K562 (cell line): Measurements from ENCODE around the gene EXOC3L1. TPM values are rescaled to one million over a fixed set of nuclear protein-coding genes. Genes with fewer than 3 reads are reported as not detected.

Experiments
- ATAC-seq: fragments of 200-7000 bp; cut with Tn5 transposase; 3 replicates; pipeline ENCODE4 v1.9.1; 2020; ENCODE audit warnings: moderate library complexity
- BruUV-seq: library from RNA; stranded (reverse); fragments of 400-500 nt; replicated peaks from 2 replicates; lab custom pipeline; 2021; lab: Mats Ljungman, UMichigan
- CTCF ChIA-PET: fragments of 300-600 bp; formaldehyde crosslinking; extraction: SDS; loops from one replicate; lab custom pipeline; 2021; ENCODE audit warnings: low intra/inter-chr PET ratio; lab: Yijun Ruan, JAX
- POLR2A ChIA-PET: fragments of 300-600, 350-650 bp; sonication (Branson Sonifier 250); formaldehyde crosslinking; extraction: SDS; loops from one replicate; lab custom pipeline; 2021; ENCODE audit warnings: antibody characterized with exemption, inconsistent platforms; lab: Yijun Ruan, JAX
- DNase-seq, 4 experiments: peaks; one replicate each; pipeline versions ENCODE4 v3.0.0 to v3.0.0-alpha.2; 2011 to 2018; ENCODE audit warnings: low spot score in 3 of 4, mixed read lengths in 3 of 4; ENCODE audit errors: extremely low read depth in 1 of 4
- FAIRE-seq: peaks from 2 replicates; lab custom pipeline; 2011; peaks lifted over from hg19 to GRCh38; lab: Jason Lieb, UNC
- H2AFZ ChIP-seq: 2 replicates; pipeline ENCODE4 v1.6.0; 2011; ENCODE audit warnings: low read depth, low read length, control low read depth, inconsistent platforms
- H3K27ac ChIP-seq: fragments of 200-600 bp; 3 replicates; pipeline ENCODE4 v1.8.0; 2011; ENCODE audit warnings: low read depth, mild to moderate bottlenecking, control low read depth, inconsistent platforms, low read length, moderate library complexity, mixed read lengths; ENCODE audit errors: extremely low read depth
- H3K27me3 ChIP-seq, 2 experiments: fragments of 300-600 bp in 1 of 2; 2 replicates in 1 of 2; 3 replicates in 1 of 2; pipeline versions ENCODE4 v1.6.0 to v1.8.0; 2011; ENCODE audit warnings: inconsistent platforms in 2 of 2, low read length in 2 of 2, mild to moderate bottlenecking in 1 of 2, mixed read lengths in 1 of 2, moderate library complexity in 1 of 2; ENCODE audit not compliant: control insufficient read depth in 2 of 2, insufficient read depth in 2 of 2
- H3K36me3 ChIP-seq: fragments of 300-600 bp; 3 replicates; pipeline ENCODE4 v1.8.0; 2011; ENCODE audit warnings: mild to moderate bottlenecking, low read length, inconsistent platforms; ENCODE audit not compliant: control insufficient read depth, insufficient read depth
- H3K4me1 ChIP-seq, 2 experiments: fragments of 200-600 bp in 1 of 2; replicated peaks in 1 of 2; 2 replicates in 1 of 2; 3 replicates in 1 of 2; pipeline versions ENCODE4 v1.5.1 to v1.8.0; 2011; ENCODE audit warnings: inconsistent platforms in 2 of 2, low read length in 2 of 2, mild to moderate bottlenecking in 1 of 2, mixed read lengths in 1 of 2, moderate library complexity in 1 of 2; ENCODE audit not compliant: control insufficient read depth in 2 of 2, insufficient read depth in 2 of 2
- H3K4me2 ChIP-seq: 2 replicates; pipeline ENCODE4 v1.6.1; 2011; ENCODE audit warnings: low read length, control low read depth, inconsistent platforms, mixed read lengths; ENCODE audit not compliant: insufficient read depth
- H3K4me3 ChIP-seq: fragments of 200-600 bp; sonication (generic), shearing (Covaris generic); 2 replicates; pipeline ENCODE4 v1.5.1; 2016; ENCODE audit warnings: control low read depth, inconsistent platforms
- H3K79me2 ChIP-seq: fragments of 200-600 bp; 3 replicates; pipeline ENCODE4 v1.8.0; 2011; ENCODE audit warnings: low read length, inconsistent platforms; ENCODE audit not compliant: control insufficient read depth, insufficient read depth
- H3K9ac ChIP-seq, 2 experiments: 2 replicates each; pipeline versions ENCODE4 v1.6.0 to v1.6.1; 2011; ENCODE audit warnings: low read depth in 2 of 2, low read length in 2 of 2, control low read depth in 1 of 2, inconsistent platforms in 1 of 2, mild to moderate bottlenecking in 1 of 2, mixed read lengths in 1 of 2; ENCODE audit not compliant: insufficient read depth in 1 of 2
- H3K9me1 ChIP-seq: one replicate; pipeline ENCODE4 v1.6.0; 2011; ENCODE audit warnings: inconsistent platforms, mild to moderate bottlenecking, low read length, moderate library complexity; ENCODE audit not compliant: control insufficient read depth, insufficient read depth
- H3K9me3 ChIP-seq: replicated peaks from 2 replicates; pipeline ENCODE4 v1.5.1; 2011; ENCODE audit warnings: low read depth, low read length, inconsistent platforms; ENCODE audit not compliant: control insufficient read depth, insufficient read depth
- H4K20me1 ChIP-seq: replicated peaks from 2 replicates; pipeline ENCODE4 v1.6.1; 2011; ENCODE audit warnings: low read length, inconsistent platforms, mixed read lengths; ENCODE audit not compliant: control insufficient read depth, insufficient read depth
- BRF1 ChIP-seq: IDR thresholded peaks from 3 replicates; pipeline ENCODE4 v1.6.1; 2011; ENCODE audit warnings: borderline replicate concordance, mild to moderate bottlenecking; ENCODE audit not compliant: insufficient read length; ENCODE audit errors: extremely low read depth
- COPS2 ChIP-seq: fragments of 450-650 bp; conservative IDR thresholded peaks from 2 replicates; pipeline ENCODE4 v1.6.1; 2016; ENCODE audit warnings: mild to moderate bottlenecking, moderate library complexity
- EGR1 ChIP-seq: fragments of 450-650 bp; conservative IDR thresholded peaks from 2 replicates; pipeline ENCODE4 v1.6.1; 2017; ENCODE audit warnings: mild to moderate bottlenecking
- EHMT2 ChIP-seq: fragments of 450-650 bp; IDR thresholded peaks from 2 replicates; pipeline ENCODE4 v1.6.1; 2018; ENCODE audit warnings: antibody characterized with exemption
- FOXA1 ChIP-seq: fragments of 450-650 bp; IDR thresholded peaks from 2 replicates; pipeline ENCODE4 v1.6.1; 2016; ENCODE audit warnings: mild to moderate bottlenecking, borderline replicate concordance
- JUNB ChIP-seq: fragments of 450-650 bp; formaldehyde crosslinking; conservative IDR thresholded peaks from 2 replicates; pipeline ENCODE4 v1.4.0; 2020; ENCODE audit warnings: mild to moderate bottlenecking
- JUND ChIP-seq, 2 experiments: IDR thresholded peaks; 2 replicates in 1 of 2; 3 replicates in 1 of 2; pipeline ENCODE4 v1.6.1; 2011; ENCODE audit warnings: borderline replicate concordance in 2 of 2, low read depth in 2 of 2, low read length in 2 of 2, improper control_type of control experiment in 1 of 2, missing biosample characterization in 1 of 2, missing genetic modification characterization in 1 of 2, missing genetic modification reagents in 1 of 2
- MAX ChIP-seq: sonication (generic); formaldehyde crosslinking; IDR thresholded peaks from 2 replicates; pipeline ENCODE4 v1.9.0; 2022; ENCODE audit warnings: mild to moderate bottlenecking, missing genetic modification reagents
- NR2C1 ChIP-seq, 2 experiments: fragments of 450-650 bp; IDR thresholded peaks; 2 replicates each; pipeline ENCODE4 v1.6.1; 2017; ENCODE audit warnings: mild to moderate bottlenecking in 2 of 2, antibody characterized with exemption in 1 of 2, inconsistent platforms in 1 of 2, missing compliant biosample characterization in 1 of 2, missing genetic modification characterization in 1 of 2
- PRPF4 ChIP-seq: fragments of 200-400 bp; formaldehyde crosslinking; IDR thresholded peaks from one replicate; pipeline ENCODE4 v1.6.1; 2017; ENCODE audit warnings: low read length, low read depth, mild to moderate bottlenecking; ENCODE audit not compliant: insufficient read depth, poor library complexity, severe bottlenecking
- RBM39 ChIP-seq: fragments of 200-400 bp; formaldehyde crosslinking; optimal IDR thresholded peaks from 2 replicates; pipeline ENCODE3; 2018; ENCODE audit warnings: low read depth, low read length
- SIX5 ChIP-seq, 2 experiments: IDR thresholded peaks; 2 replicates each; pipeline ENCODE4 v1.6.1; 2011; ENCODE audit warnings: low read length in 2 of 2, borderline replicate concordance in 1 of 2, low read depth in 1 of 2, mild to moderate bottlenecking in 1 of 2, moderate library complexity in 1 of 2; ENCODE audit not compliant: insufficient read depth in 1 of 2
- SRSF9 ChIP-seq: fragments of 200-400 bp; formaldehyde crosslinking; IDR thresholded peaks from 2 replicates; pipeline ENCODE4 v1.6.1; 2017; ENCODE audit warnings: low read depth, low read length, borderline replicate concordance
- TEAD4 ChIP-seq, 2 experiments: sonication (generic) in 1 of 2; formaldehyde crosslinking in 1 of 2; IDR thresholded peaks; 2 replicates each; pipeline versions ENCODE4 v1.6.1 to v1.8.0; 2012 to 2022; ENCODE audit warnings: borderline replicate concordance in 1 of 2, inconsistent platforms in 1 of 2, low read length in 1 of 2, mild to moderate bottlenecking in 1 of 2, missing genetic modification reagents in 1 of 2
- TRIM24 ChIP-seq, 2 experiments: fragments of 450-650 bp; IDR thresholded peaks; 2 replicates each; pipeline ENCODE4 v1.6.1; 2016
- XRCC5 ChIP-seq: fragments of 200-400 bp; formaldehyde crosslinking; IDR thresholded peaks from 2 replicates; pipeline ENCODE4 v1.6.1; 2017; ENCODE audit warnings: low read depth, mild to moderate bottlenecking, low read length
- ZNF140 ChIP-seq: fragments of 250-450 bp; sonication (Bioruptor Pico); IDR thresholded peaks from 2 replicates; pipeline ENCODE4 v1.8.0; 2021; ENCODE audit warnings: moderate library complexity, mild to moderate bottlenecking, inconsistent platforms
- ZNF280B ChIP-seq: fragments of 250-450 bp; sonication (Bioruptor Pico); IDR thresholded peaks from 2 replicates; pipeline ENCODE4 v1.5.1; 2021; ENCODE audit warnings: mild to moderate bottlenecking
- WGBS: fragments of 100-300 bp; shearing (Covaris generic); methylation state at CpG from one replicate; pipeline ENCODE4 v1.1.6; 2016; ENCODE audit warnings: low coverage, mixed read lengths; ENCODE audit not compliant: insufficient coverage; ENCODE audit errors: missing lambda C conversion rate; 5-methylcytosine and 5-hydroxymethylcytosine counted together
- in situ Hi-C: fragments of 300-500 bp; cut with MboI; formaldehyde crosslinking; loops from 4 replicates; pipeline ENCODE4 v1.15.0; 2018; ENCODE audit warnings: inconsistent platforms, mixed read lengths
- intact Hi-C: fragments of 100-400 bp; cut with micrococcal nuclease; formaldehyde crosslinking; loops from 2 replicates; pipeline ENCODE4 v1.14.2; 2022
- polyA plus RNA-seq, 8 experiments: library from polyadenylated mRNA; depleted of rRNA in 4 of 8; stranded (reverse) in 5 of 8; unstranded in 3 of 8; fragments of >200 nt; fragmentation: Nextera tagmentation in 2 of 8; fragmentation: Illumina TruSeq in 1 of 8; extraction: Ambion mirVana in 2 of 8; extraction: Trizol in 1 of 8; gene quantifications; 2 replicates each; pipeline versions ENCODE4 v1.2.1 to v1.2.3, GENCODE V29; 2011 to 2014; ENCODE audit warnings: inconsistent platforms in 1 of 8, missing spikeins in 1 of 8
- total RNA-seq, 7 experiments: library from RNA; depleted of rRNA in 6 of 7; stranded (reverse); fragments of >200 nt in 6 of 7; fragmentation: Illumina TruSeq in 2 of 7; extraction: Trizol in 2 of 7; gene quantifications; 2 replicates each; pipeline versions ENCODE4 v1.2.1 to v1.2.3, GENCODE V29; 2011 to 2021; ENCODE audit warnings: low replicate concordance in 1 of 7

The EXOC3L1 gene
- total and polyA plus RNA-seq, 9 of the 15 experiments (the other 6 are each of a cell fraction or from before 2014, with no cell fraction given): 0.08 TPM; not detected in 8

- peaks cover 30% of the 10 kb centered on the region for H3K36me3 ChIP-seq
- H2AFZ ChIP-seq: peak overlapping the region; percentile 88
- H3K9me3 ChIP-seq: no peaks in the 10 kb centered on the region
- H3K9ac ChIP-seq: peak overlapping the region; percentile 19 to 24; a peak in 1 of 4 replicates
- H4K20me1 ChIP-seq: 0 out of 2 replicates have a peak, but pooled peaks cover 2% of the 10 kb centered on the region
- intact Hi-C loops (loop anchor here (5.0 kb wide), 1 partner anchor 37 kb away; the partner anchor contains the start of gene TMEM208), in situ Hi-C loops (no loop called here)
- H3K4me3 ChIP-seq: no peak overlapping the region
- peaks cover 39 to 71% of the 10 kb centered on the region in 2 experiments for H3K4me1 ChIP-seq
- ATAC-seq (peak; percentile 26), DNase-seq (peak in 1 of 4 experiments; percentile 73), FAIRE-seq (peak; percentile 85)
- CTCF ChIA-PET: no interaction called here
- peak overlapping the region; percentile 97 for H3K4me2 ChIP-seq
- POLR2A ChIA-PET: interaction anchor here (0.6 to 1.1 kb wide), 6 partner anchors 30 to 172 kb away, joined by 3 to 4 read pairs (median 4); partner anchors contain the start of genes FBXL8, TMEM208 and TRADD
- peaks cover 42% of the 10 kb centered on the region for H3K79me2 ChIP-seq
- H3K27ac ChIP-seq: peak overlapping the region; percentile 11; the same call in 1 of the 3 replicates
- no peaks in the 10 kb centered on the region for H3K9me1 ChIP-seq
- no peaks in the 10 kb centered on the region for H3K27me3 ChIP-seq
- 38% methylated on average over 13 of the region's 13 CpGs for WGBS
- no TSS peak for BruUV-seq
- TF ChIP-seq TEAD4 (IDR thresholded peaks at IDR 0.05; ENCODE audit: low read length) (peak; percentile 28; the same call in 1 of the 2 replicates), TEAD4 (CRISPR knock-in tag; IDR thresholded peaks at IDR 0.05; ENCODE audit: borderline replicate concordance) (no peak), XRCC5 (no peak), SIX5 (IDR thresholded peaks at IDR 0.05; ENCODE audit: borderline replicate concordance in 1 of 2, insufficient read depth in 1 of 2, low read depth in 1 of 2, low read length in 2 of 2) (no peak), EHMT2 (no peak; the same call in 1 of the 2 replicates), BRF1 (no peak), ZNF140 (CRISPR knock-in tag) (no peak), COPS2 (no peak), MAX (CRISPR knock-in tag) (peak; percentile 30; the same call in 1 of the 2 replicates), ZNF280B (CRISPR knock-in tag) (no peak), EGR1 (no peak), JUND (IDR thresholded peaks at IDR 0.05; ENCODE audit: borderline replicate concordance, low read depth, low read length) (peak; percentile 89), JUND (tag; IDR thresholded peaks at IDR 0.05; ENCODE audit: borderline replicate concordance, low read depth, low read length) (peak; percentile 89; the same call in 2 of the 3 replicates), TRIM24 (IDR thresholded peaks at IDR 0.05) (peak in 1 of 2 experiments; percentile 23; a peak in 1 of 4 replicates), JUNB (no peak), RBM39 (no peak), SRSF9 (no peak), PRPF4 (no peak), NR2C1 (IDR thresholded peaks at IDR 0.05) (no peak), NR2C1 (tag; IDR thresholded peaks at IDR 0.05) (no peak), FOXA1 (no peak)
Measured at GRCh38 chr16:67190448-67191399, 788 bp upstream of the EXOC3L1 start.
